IPS-18c (cell line): Measurements from ENCODE around the gene SPATA16.
"Not testable (repeated sequence)": the region's sequence is repeated elsewhere in the genome, so short reads cannot be mapped to it uniquely, and the experiment has no call there.

ENCODE experiments used
- H3K4me3 ChIP-seq: 2 replicates; pipeline ENCODE4 v1.7.0; 2013; ENCODE audit warnings: low read depth, mild to moderate bottlenecking, low read length, moderate library complexity; ENCODE audit not compliant: insufficient read depth
- H3K9me3 ChIP-seq: one replicate; pipeline ENCODE4 v1.6.1; 2013; ENCODE audit warnings: mild to moderate bottlenecking, low read length, moderate library complexity; ENCODE audit not compliant: control insufficient read depth, insufficient read depth

Gene SPATA16

DNA sequence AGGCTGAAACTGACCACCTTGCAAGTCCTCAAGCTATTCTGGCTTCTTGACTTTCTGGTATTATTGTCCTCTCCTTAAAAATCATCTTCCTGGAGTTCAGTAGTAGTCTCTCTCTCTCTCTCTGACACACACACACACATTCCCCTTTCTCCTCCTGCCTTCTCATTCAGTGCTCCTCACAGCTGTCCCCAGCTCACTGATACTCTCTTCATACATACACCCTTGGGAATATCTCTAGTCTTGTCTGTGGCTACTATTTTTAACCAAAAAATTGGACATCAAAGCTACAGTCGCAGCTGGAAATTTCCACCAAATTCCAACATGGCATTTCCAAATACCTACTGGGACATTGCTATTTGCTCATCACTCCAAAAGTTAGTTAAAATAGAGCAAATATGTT is 211.6 kb downstream of the SPATA16 start:
- H3K9me3 ChIP-seq, result no peaks in the 10 kb centered on the region
- H3K4me3 ChIP-seq, result no peak overlapping the region

DNA sequence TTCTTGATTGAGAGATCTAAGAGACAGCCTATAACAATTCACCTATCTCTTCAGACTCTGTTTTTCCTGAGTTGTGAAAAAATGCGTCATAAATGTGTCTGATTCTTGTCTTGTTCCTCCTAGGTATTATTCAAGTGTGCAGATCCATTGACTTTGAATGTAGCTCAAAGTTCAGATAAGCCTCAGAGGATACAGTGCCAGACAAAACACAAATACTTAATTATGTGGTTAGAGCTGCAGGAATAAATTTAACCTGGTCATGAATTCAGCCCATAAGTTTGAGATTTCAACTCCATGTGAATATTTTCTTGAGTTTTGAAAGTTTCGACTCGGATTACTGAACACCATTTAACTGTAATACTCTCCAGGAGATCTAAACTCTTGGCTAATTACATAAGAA is 216.5 kb downstream of the SPATA16 start:
- H3K9me3 ChIP-seq, result no peaks in the 10 kb centered on the region
- H3K4me3 ChIP-seq, result no peak overlapping the region

DNA sequence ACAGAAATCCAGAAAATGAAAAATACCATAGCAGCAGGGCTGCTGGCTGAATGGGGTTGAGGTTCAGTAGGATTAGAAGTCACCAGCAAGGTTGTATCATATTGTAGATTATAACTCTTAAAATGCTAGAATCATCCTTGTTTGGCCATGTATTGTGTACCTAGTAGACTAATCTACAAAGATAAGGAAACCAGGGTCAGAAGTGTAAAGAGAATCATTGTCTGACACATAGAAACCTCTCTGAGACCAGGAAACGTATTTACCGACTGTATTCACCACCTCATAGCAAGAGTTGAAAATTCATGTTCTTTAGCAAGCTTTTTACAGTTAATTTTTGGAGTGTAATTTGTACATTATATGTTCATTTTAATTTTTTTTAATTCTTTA is 221.7 kb downstream of the SPATA16 start:
- Histone ChIP-seq H3K4me3 (no peak overlapping the region), H3K9me3 (no peaks in the 10 kb centered on the region)

DNA sequence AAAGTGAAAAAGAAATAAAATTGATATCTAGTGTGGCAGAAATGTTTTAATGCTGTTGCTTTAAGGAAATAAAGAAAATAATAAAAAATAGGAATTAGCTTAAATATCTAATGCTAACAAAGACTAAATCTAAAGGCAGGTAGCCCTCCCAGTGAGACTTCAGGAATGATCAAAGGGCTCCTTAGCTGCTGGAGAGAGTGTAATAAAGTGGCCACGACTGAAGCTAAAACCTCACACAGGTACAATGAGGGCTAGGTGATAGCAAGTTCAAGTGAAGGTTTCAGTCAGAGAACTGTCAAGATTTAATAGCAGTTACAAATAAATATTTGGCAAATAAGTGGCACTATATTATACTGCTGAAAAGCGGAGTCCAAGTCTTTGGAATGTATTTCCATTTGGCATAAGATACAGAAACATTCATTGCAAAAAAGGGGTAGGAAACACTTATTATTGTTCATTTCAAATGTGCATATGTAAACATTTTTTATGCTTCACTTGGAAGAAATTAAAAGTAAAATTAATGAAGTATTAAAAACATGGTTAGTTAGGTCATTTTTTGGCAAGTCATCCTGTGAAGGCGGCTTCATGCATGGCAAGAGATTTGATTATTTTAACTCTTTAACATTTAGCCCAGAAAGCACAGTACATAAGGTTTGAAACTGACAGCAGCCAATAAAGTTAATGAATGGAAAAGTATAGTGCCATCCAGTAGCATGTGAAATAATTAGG is 222.3 kb downstream of the SPATA16 start:
- no peak overlapping the region for H3K4me3 ChIP-seq
- H3K9me3 ChIP-seq, result no peaks in the 10 kb centered on the region

DNA sequence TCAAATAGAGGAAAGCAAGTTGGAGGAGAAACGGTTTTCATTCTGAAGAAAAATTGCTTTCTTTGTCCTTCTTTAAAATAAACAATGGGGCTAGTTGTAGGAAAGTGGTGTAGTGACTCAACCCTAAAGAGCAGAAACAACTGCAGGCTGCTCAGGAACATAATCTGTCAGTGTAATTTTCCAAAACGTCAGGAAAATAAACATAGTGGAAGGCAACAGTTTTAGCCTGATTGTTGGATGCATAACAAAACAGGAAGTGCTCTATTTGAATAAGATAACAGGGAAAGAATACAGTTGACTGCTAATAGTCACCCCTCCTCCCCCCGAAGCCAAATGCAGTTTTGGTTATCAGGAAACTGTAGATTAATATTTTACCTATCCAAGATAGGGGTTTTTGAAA is 222.9 kb downstream of the SPATA16 start:
- no peak overlapping the region for H3K4me3 ChIP-seq

DNA sequence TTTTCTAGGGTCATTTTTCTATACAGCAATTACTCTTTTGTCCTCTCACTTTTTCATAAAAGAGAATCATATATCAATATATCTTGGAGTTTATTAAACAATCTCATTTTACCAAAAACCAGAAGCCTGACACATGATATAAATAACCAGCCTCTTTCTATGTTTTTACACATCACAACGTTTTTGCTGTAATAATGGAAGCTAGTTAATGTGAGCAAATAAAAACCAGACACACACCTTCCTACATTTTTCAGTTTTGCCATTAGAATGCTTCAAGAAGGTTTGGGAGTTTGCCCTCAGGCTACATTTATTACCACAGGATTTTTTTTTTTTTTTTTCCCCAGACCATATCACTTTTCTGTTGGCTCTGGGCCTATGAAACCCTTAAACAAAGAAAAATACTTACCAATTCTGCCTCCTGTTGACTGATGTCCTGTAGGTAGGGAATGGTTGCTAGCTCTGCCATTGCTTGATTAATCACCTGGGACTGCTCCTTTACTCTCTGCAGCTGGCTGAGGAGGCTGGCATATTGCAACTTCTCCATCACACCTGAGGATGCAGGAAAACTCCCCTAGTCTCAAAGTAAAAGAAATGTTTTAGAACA is 225.0 kb downstream of the SPATA16 start:
- H3K4me3 ChIP-seq, result no peak overlapping the region

More for the DNA sequence above, 222.9 kb downstream of the SPATA16 start:
- H3K9me3 ChIP-seq, result no peaks in the 10 kb centered on the region

DNA sequence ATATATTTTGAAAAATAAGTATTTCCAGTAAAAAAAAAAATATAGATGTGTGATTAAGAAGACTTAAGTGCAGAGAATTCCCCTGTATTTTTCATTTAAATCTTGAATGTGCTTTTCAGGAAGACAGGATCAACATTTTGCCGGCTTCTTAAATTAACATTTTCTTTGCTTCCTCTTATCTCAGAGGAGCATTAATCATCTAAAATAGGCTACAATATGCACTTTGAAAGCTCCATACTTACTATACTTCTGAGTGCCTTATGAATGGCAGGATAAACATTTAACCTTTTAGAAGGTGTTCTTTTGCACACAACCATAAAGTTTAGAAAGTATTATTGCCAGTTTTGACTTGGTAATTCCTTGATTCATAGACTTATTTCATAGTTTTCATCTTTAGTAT is 226.2 kb downstream of the SPATA16 start:
- Histone ChIP-seq H3K9me3 (no peaks in the 10 kb centered on the region), H3K4me3 (no peak overlapping the region)

More for the DNA sequence above, 225.0 kb downstream of the SPATA16 start:
- no peaks in the 10 kb centered on the region for H3K9me3 ChIP-seq

DNA sequence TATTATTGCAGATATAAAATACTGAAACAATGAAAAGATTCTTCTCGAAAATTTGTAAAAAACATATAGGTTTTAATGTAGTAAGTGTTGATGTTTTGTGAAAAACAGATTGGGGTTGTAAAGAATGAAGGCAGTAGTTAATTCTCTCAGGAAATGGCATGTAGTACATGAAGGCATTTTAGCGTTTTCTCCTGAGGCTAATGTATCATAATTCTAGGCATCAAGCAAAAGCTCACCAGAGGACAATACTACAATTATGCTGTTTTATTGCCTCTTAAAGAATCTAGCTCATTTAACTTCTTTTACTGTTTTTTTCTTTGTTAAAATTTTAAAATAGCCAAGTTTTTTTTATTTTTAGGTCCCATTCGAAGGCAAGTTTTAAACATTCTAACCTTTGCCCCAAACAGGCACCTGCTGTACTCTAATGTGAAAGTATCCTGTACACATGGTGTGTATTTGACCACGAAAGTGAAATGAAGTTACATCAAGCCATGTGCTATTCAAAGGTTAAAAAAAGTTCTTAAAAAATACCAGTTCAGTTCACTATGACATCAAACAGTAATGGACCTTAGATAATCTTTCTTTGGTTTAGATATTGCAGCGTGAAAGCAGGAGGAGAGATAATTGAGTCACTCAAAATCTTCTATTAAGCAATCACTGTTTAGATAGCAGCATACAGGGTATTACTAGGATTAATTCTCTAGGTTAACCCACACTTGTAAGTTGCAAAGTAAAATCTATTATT is 227.0 kb downstream of the SPATA16 start:
- Histone ChIP-seq H3K9me3 (no peaks in the 10 kb centered on the region), H3K4me3 (no peak overlapping the region)

DNA sequence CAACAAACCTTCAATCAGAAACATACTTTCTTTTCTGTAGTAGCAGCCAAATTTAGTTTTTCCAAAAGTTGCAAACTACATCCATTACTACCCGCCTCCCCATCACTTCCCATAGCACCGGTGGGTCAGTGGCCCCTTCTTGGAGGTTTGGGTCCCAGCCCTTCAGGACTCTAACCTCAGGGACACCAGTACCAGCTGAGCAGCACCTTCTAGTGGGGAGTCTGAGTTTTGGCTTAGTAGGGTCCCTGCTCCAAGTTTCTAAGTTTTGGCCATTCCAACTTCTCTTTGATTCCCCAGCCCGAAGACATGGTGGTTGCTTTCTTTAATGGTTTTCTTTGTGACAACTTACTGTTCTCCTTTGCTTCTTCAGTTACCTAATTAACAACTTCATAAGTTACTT is 229.9 kb downstream of the SPATA16 start:
- H3K4me3 ChIP-seq, result no peak overlapping the region

DNA sequence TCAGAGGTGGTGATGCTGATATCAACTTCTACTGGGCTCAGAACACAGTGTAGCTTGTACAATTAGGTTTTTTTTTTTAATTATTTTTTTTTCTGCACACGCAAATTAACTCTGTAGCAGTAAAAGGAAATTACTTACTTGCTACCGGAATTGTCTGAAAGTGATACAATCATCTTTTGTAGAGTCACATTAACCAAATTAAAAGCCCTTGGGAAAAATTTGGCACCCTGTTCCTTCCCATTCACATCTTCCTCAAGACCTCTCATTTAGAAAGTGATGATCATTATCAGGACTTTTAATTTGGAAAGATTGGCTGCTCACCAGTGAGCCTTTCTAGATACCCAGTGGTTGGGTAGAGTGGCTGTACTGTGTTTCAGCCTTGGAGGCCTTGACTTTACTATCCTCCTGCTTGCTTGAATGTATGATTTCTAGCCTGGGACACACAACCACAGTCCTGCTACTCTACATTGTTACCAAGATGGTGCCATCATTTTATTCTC is 232.2 kb downstream of the SPATA16 start:
- Histone ChIP-seq H3K4me3 (no peak overlapping the region), H3K9me3 (no peaks in the 10 kb centered on the region)

More for the DNA sequence above, 229.9 kb downstream of the SPATA16 start:
- no peaks in the 10 kb centered on the region for H3K9me3 ChIP-seq

DNA sequence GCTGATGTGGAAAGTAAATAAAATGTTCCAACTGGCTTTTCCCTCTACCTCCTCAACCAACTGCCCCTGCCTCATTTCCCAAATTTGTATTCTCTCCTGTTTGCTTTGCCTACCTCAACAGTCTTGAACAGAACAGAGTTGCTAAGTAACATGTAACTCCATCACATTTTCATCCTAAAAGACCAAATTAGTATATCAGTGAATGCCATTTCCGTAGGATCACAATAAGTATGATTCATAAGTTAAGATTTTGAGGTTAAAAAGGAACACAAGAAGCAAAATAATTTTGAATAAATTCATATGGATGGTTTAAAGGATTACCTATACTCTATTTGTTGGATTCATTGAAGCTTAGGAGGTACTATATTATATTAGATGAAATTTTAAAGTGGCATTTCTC is 235.6 kb downstream of the SPATA16 start:
- Histone ChIP-seq H3K4me3 (no peak overlapping the region), H3K9me3 (no peaks in the 10 kb centered on the region)

DNA sequence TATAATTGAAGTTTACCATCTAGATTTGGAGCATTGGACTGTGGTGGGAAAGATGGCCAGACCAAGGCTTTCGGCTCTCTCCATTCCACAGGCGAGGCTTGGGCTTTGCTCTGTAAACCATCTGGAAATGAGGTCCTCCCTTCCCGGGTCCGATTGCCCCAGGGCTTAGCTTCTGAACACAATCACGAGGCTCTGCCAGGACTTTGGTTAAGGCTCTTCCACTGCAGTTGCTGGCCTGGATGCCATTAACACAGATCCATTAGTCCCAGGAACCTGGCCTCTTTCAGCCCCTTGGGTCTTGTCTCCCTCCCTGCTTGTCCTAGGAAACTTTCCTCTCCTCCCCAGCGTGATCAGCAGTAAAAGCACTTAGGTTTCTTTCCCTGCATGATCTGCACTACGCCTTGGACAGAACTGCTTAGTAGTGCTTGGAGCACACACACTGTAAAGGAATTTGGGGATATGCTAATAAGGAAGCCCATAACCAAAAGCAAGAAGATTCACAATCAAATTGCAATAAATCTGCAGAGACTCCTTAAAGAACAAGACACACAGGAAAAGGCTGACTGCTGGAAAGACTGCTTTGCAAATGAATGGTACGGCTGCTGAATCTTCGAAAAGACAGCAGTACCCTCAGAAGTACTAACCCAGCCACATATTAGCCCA is 236.2 kb downstream of the SPATA16 start:
- H3K9me3 ChIP-seq, result no peaks in the 10 kb centered on the region
- no peak overlapping the region for H3K4me3 ChIP-seq

DNA sequence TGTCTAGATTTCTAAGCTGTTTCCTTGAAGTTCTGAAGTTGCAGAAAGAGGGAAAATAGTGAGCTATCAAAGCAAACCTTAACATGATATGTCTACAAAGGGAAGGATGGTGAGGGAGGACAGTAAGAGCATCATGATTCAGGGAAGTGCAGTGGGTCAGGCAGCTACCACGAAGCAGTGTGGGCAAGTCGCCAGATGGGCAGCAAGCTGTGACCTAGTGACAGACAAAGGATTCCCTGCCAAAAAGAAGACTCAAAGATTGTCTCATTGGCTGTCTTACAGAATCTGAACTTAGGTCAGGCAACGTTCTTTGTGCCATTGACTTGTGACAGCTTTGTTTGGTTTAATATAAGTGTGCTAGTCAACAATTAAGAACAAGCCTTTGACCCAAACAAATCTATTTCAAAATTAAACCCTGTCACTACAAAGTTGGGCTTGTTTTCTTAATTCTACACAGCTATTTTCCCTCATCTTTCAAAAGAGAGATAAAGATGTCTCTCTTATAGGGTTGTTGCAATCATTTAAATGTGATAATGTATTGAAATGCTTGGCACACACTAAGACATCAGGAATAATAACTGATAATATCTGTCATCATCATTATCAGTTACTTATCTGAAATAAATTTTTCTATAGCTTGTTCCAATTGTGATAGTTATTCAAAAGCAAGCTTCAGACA is 237.3 kb downstream of the SPATA16 start:
- H3K9me3 ChIP-seq, result no peaks in the 10 kb centered on the region
- no peak overlapping the region for H3K4me3 ChIP-seq

DNA sequence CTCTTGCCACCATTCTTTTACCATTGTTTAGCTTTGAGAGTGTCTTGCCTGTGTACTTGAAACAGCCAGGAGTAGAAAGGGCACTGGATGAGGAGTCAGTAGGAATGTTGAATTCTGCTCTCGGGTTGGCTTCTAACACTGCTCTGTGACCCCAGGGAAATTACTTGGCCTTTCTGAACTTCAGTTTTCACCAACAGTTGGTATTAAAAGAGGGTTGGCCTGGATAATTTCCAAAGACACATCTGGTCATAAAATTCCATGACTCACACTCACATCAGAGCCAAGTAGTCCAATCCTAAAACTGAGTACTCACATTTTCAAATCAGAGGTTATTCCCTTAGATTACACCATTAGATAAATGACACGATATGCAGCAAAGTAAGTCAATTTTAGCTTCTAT is 248.9 kb downstream of the SPATA16 start:
- no peaks in the 10 kb centered on the region for H3K9me3 ChIP-seq
- no peak overlapping the region for H3K4me3 ChIP-seq

DNA sequence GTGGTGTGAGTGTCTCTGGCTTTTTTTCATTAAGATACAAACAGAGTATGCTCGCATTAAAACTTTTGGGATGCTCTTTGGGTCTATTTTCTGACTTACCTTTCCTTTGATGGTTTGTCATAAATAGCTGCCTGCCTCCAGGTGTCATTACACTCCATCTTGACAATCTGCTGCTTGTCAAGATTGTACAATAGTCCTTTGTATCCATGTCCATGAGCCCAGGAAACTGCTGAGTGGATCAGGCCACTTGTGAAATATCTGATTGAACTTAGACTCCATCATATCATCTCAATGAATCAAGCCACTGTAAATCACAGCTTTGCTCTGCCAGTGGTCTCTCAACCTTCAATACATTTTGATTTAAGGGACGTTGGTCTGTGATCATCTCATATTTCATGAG is 255.3 kb downstream of the SPATA16 start:
- no peak overlapping the region for H3K4me3 ChIP-seq
- no peaks in the 10 kb centered on the region for H3K9me3 ChIP-seq

DNA sequence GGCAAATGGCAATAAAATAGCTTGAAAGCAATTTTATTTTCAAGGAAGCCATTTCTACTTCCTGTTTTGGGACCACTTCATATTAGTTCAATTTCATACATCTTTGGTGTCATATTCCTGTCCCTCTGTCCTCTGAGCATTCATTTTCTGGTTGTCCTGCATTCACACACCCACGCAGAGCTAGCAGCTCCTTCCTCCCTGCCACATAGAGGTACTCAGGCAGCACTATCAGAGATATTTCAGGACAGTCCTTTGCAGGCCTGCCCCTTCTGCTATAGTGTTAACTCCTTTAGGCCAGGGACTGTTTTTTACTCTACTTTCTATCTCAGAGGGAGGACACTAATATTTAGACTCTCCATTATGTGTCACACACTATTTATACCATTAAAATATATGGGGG is 258.5 kb downstream of the SPATA16 start:
- peaks cover 6% of the 10 kb centered on the region for H3K9me3 ChIP-seq
- H3K4me3 ChIP-seq, result no peak overlapping the region

DNA sequence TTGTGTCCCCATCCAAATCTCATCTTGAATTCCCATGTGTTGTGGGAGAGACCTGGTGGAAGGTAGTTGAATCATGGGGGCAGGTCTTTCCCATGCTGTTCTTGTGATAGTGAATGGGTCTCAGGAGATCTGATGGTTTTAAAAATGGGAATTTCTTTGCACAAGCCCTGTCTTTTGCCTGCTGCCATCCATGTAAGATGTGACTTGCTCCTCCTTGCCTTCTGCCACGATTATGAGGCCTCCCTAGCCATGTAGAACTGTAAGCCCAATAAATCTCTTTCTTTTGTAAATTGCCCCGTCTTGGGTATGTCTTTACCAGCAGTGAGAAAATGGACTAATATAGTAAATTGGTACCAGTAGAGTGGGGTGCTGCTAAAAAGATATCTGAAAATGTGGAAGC is 261.7 kb downstream of the SPATA16 start:
- H3K4me3 ChIP-seq, H3K9me3 ChIP-seq: not testable (repeated sequence)
